Measurements from ENCODE around the gene ACAD9. TPM values are rescaled to one million over a fixed set of nuclear protein-coding genes. Genes with fewer than 3 reads are reported as not detected.
"Not testable (repeated sequence)": the region's sequence is repeated elsewhere in the genome, so short reads cannot be mapped to it uniquely, and the experiment has no call there.

The ACAD9 gene
- total and polyA plus RNA-seq, 4 donors, result 24.9 to 59.3 (median 38.8) TPM

GRCh38 chr3:128879991-128880390, 571 bp downstream of the ACAD9 start:
- Histone ChIP-seq H3K36me3 (ENCODE audit: control insufficient read depth in 4 of 4, insufficient read depth in 4 of 4, low read length in 4 of 4) (peaks cover 0 to 8% (median 1%) of the 10 kb centered on the region in 4 donors), H3K9me3 (ENCODE audit: control insufficient read depth in 4 of 4, insufficient read depth in 3 of 4, low read length in 3 of 4) (no peaks in the 10 kb centered on the region), H3K4me1 (ENCODE audit: control insufficient read depth in 5 of 5, insufficient read depth in 5 of 5, low read length in 5 of 5) (peaks cover 0 to 28% (median 7%) of the 10 kb centered on the region in 5 donors), H3K9ac (ENCODE audit: insufficient read depth in 1 of 2, low read length in 2 of 2) (peak overlapping the region; percentile 83 to 90), H3K27me3 (ENCODE audit: control insufficient read depth in 3 of 3, insufficient read depth in 3 of 3, low read length in 2 of 3) (no peaks in the 10 kb centered on the region), H3K27ac (ENCODE audit: low read depth in 1 of 2, low read length in 1 of 2) (peak overlapping the region; percentile 87 to 89), H3K4me3 (peak overlapping the region; percentile 72)
- 3% methylated on average over 6 of the region's 6 CpGs for WGBS, 2 donors
- ATAC-seq (ENCODE audit: insufficient read depth, low FRiP score) (no peak), DNase-seq (no peak)
- TF ChIP-seq CTCF (IDR thresholded peaks at IDR 0.05; ENCODE audit: control extremely low read depth, extremely low read depth), result no peak

GRCh38 chr3:128880455-128880854, 1.0 kb downstream of the ACAD9 start:
- not testable (repeated sequence) for H3K36me3 ChIP-seq (ENCODE audit: control insufficient read depth in 4 of 4, insufficient read depth in 4 of 4, low read length in 4 of 4); DNase-seq; H3K4me3 ChIP-seq; H3K27me3 ChIP-seq (ENCODE audit: control insufficient read depth in 3 of 3, insufficient read depth in 3 of 3, low read length in 2 of 3); H3K9me3 ChIP-seq (ENCODE audit: control insufficient read depth in 4 of 4, insufficient read depth in 3 of 4, low read length in 3 of 4); H3K27ac ChIP-seq (ENCODE audit: low read depth in 1 of 2, low read length in 1 of 2); ATAC-seq (ENCODE audit: insufficient read depth, low FRiP score)
- peak overlapping the region in 1 of 2 donors; percentile 83 for H3K9ac ChIP-seq (ENCODE audit: insufficient read depth in 1 of 2, low read length in 2 of 2)
- peaks cover 0 to 28% (median 7%) of the 10 kb centered on the region in 5 donors for H3K4me1 ChIP-seq (ENCODE audit: control insufficient read depth in 5 of 5, insufficient read depth in 5 of 5, low read length in 5 of 5)
- WGBS, 2 donors, result 74 to 81% methylated on average over 12 of the region's 12 CpGs

GRCh38 chr3:128881576-128881975, 2.2 kb downstream of the ACAD9 start:
- H3K36me3 ChIP-seq (ENCODE audit: control insufficient read depth in 4 of 4, insufficient read depth in 4 of 4, low read length in 4 of 4), result peaks cover 0 to 9% (median 3%) of the 10 kb centered on the region in 4 donors
- no peak overlapping the region for H3K4me3 ChIP-seq
- peaks cover 0 to 28% (median 7%) of the 10 kb centered on the region in 5 donors for H3K4me1 ChIP-seq (ENCODE audit: control insufficient read depth in 5 of 5, insufficient read depth in 5 of 5, low read length in 5 of 5)
- H3K9me3 ChIP-seq (ENCODE audit: control insufficient read depth in 4 of 4, insufficient read depth in 3 of 4, low read length in 3 of 4), result no peaks in the 10 kb centered on the region
- H3K27ac ChIP-seq (ENCODE audit: low read depth in 1 of 2, low read length in 1 of 2), result no peak overlapping the region
- 92 to 93% methylated on average over 6 of the region's 6 CpGs for WGBS, 2 donors
- TF ChIP-seq CTCF (IDR thresholded peaks at IDR 0.05; ENCODE audit: control extremely low read depth, extremely low read depth), result no peak
- DNase-seq (no peak), ATAC-seq (ENCODE audit: insufficient read depth, low FRiP score) (no peak)
- H3K27me3 ChIP-seq (ENCODE audit: control insufficient read depth in 3 of 3, insufficient read depth in 3 of 3, low read length in 2 of 3), result no peaks in the 10 kb centered on the region
- H3K9ac ChIP-seq (ENCODE audit: insufficient read depth in 1 of 2, low read length in 2 of 2), result no peak overlapping the region

- H3K27ac ChIP-seq (ENCODE audit: low read depth in 1 of 2, low read length in 1 of 2), result no peak overlapping the region
- WGBS, 2 donors, result 89 to 95% methylated on average over 1 of the region's 1 CpG
- DNase-seq, result no peak
- no peak overlapping the region for H3K9ac ChIP-seq (ENCODE audit: insufficient read depth in 1 of 2, low read length in 2 of 2)
- TF ChIP-seq CTCF (IDR thresholded peaks at IDR 0.05; ENCODE audit: control extremely low read depth, extremely low read depth), result no peak
- H3K9me3 ChIP-seq (ENCODE audit: control insufficient read depth in 4 of 4, insufficient read depth in 3 of 4, low read length in 3 of 4), result no peaks in the 10 kb centered on the region
- H3K4me1 ChIP-seq (ENCODE audit: control insufficient read depth in 5 of 5, insufficient read depth in 5 of 5, low read length in 5 of 5), result peaks cover 0 to 26% (median 7%) of the 10 kb centered on the region in 5 donors
- H3K27me3 ChIP-seq (ENCODE audit: control insufficient read depth in 3 of 3, insufficient read depth in 3 of 3, low read length in 2 of 3), result no peaks in the 10 kb centered on the region
- H3K36me3 ChIP-seq (ENCODE audit: control insufficient read depth in 4 of 4, insufficient read depth in 4 of 4, low read length in 4 of 4), result peaks cover 0 to 17% (median 8%) of the 10 kb centered on the region in 4 donors
- no peak for ATAC-seq (ENCODE audit: insufficient read depth, low FRiP score)
- no peak overlapping the region for H3K4me3 ChIP-seq
Measured at GRCh38 chr3:128882719-128883118, 3.3 kb downstream of the ACAD9 start.

Data from lung (tissue), 12 donors.